Common myeloid progenitor, CD34-positive (primary cell): ENCODE results near the gene OR2T3.
"Not testable (repeated sequence)": the region's sequence is repeated elsewhere in the genome, so short reads cannot be mapped to it uniquely, and the experiment has no call there.

Source experiments
- CTCF ChIA-PET: fragments of 350-600 bp; sonication (Branson Sonifier 250); formaldehyde crosslinking; loops from one replicate; lab custom pipeline; 2021; ENCODE audit warnings: antibody characterized with exemption; lab: Charles Lee
- POLR2A ChIA-PET: fragments of 350-600 bp; sonication (Branson Sonifier 250); formaldehyde crosslinking; loops from one replicate; lab custom pipeline; 2021; ENCODE audit warnings: antibody characterized with exemption; lab: Charles Lee
- DNase-seq, 3 donors: peaks; one replicate each; pipeline versions ENCODE4 v3.0.0 to v3.0.0-alpha.2; 2013
- H3K27ac ChIP-seq, 2 experiments: 1 replicate in 1 of 2; 2 replicates in 1 of 2; pipeline ENCODE4 v1.7.0; 2013; ENCODE audit warnings: inconsistent platforms in 2 of 2, low read length in 2 of 2, mild to moderate bottlenecking in 2 of 2, low read depth in 1 of 2, moderate library complexity in 1 of 2; ENCODE audit not compliant: severe bottlenecking in 2 of 2, insufficient read depth in 1 of 2, poor library complexity in 1 of 2
- H3K27me3 ChIP-seq, 5 experiments: replicated peaks in 2 of 5; 1 replicate in 3 of 5; 2 replicates in 2 of 5; pipeline versions ENCODE4 v1.6.1 to v1.7.0; 2013; ENCODE audit warnings: low read length in 4 of 5, mild to moderate bottlenecking in 2 of 5, moderate library complexity in 2 of 5, inconsistent platforms in 1 of 5; ENCODE audit not compliant: insufficient read depth in 5 of 5, control insufficient read depth in 4 of 5
- H3K36me3 ChIP-seq, 4 experiments: 1 replicate in 2 of 4; 2 replicates in 2 of 4; pipeline versions ENCODE4 v1.6.1 to v1.7.0; 2013; ENCODE audit warnings: low read length in 3 of 4, control low read depth in 1 of 4, mild to moderate bottlenecking in 1 of 4; ENCODE audit not compliant: control insufficient read depth in 4 of 4, insufficient read depth in 4 of 4
- H3K4me1 ChIP-seq, 4 experiments: 1 replicate in 3 of 4; 2 replicates in 1 of 4; pipeline versions ENCODE4 v1.6.1 to v1.7.1; 2013; ENCODE audit warnings: low read length in 3 of 4, mild to moderate bottlenecking in 3 of 4, control low read depth in 1 of 4, inconsistent platforms in 1 of 4, moderate library complexity in 1 of 4; ENCODE audit not compliant: control insufficient read depth in 4 of 4, insufficient read depth in 4 of 4; ENCODE audit errors: control extremely low read depth in 1 of 4
- H3K4me3 ChIP-seq, 7 experiments: 1 replicate in 4 of 7; 2 replicates in 3 of 7; pipeline versions ENCODE4 v1.5.1 to v1.7.0; 2013; ENCODE audit warnings: mild to moderate bottlenecking in 7 of 7, low read length in 6 of 7, moderate library complexity in 6 of 7, inconsistent platforms in 2 of 7, low read depth in 2 of 7, control low read depth in 1 of 7; ENCODE audit not compliant: insufficient read depth in 4 of 7, control insufficient read depth in 1 of 7; ENCODE audit errors: extremely low read depth in 1 of 7
- H3K9me3 ChIP-seq, 5 experiments: 1 replicate in 4 of 5; 2 replicates in 1 of 5; pipeline versions ENCODE4 v1.6.1 to v1.7.1; 2013; ENCODE audit warnings: low read length in 4 of 5, mild to moderate bottlenecking in 2 of 5, inconsistent platforms in 1 of 5, low read depth in 1 of 5, moderate library complexity in 1 of 5; ENCODE audit not compliant: control insufficient read depth in 4 of 5, insufficient read depth in 2 of 5; ENCODE audit errors: control extremely low read depth in 1 of 5
- WGBS: methylation state at CpG from one replicate; pipeline ENCODE4 v1.1.5; 2013; ENCODE audit not compliant: insufficient coverage; 5-methylcytosine and 5-hydroxymethylcytosine counted together

Gene OR2T3

GRCh38 chr1:248449821-248450465, 23.2 kb upstream of the OR2T3 start:
- DNase-seq, H3K27ac ChIP-seq, H3K4me1 ChIP-seq, H3K4me3 ChIP-seq, H3K36me3 ChIP-seq, CTCF ChIA-PET, H3K27me3 ChIP-seq, H3K9me3 ChIP-seq, POLR2A ChIA-PET: not testable (repeated sequence)
- no CpG with 5 or more reads among the region's 6 CpGs for WGBS

- H3K4me1 ChIP-seq, H3K27ac ChIP-seq, POLR2A ChIA-PET, H3K4me3 ChIP-seq, H3K27me3 ChIP-seq, DNase-seq, H3K36me3 ChIP-seq, H3K9me3 ChIP-seq, CTCF ChIA-PET: not testable (repeated sequence)
- no CpG with 5 or more reads among the region's 5 CpGs for WGBS
These were observed 22.5 kb upstream of the OR2T3 start for GRCh38 chr1:248450466-248451145.

DNA sequence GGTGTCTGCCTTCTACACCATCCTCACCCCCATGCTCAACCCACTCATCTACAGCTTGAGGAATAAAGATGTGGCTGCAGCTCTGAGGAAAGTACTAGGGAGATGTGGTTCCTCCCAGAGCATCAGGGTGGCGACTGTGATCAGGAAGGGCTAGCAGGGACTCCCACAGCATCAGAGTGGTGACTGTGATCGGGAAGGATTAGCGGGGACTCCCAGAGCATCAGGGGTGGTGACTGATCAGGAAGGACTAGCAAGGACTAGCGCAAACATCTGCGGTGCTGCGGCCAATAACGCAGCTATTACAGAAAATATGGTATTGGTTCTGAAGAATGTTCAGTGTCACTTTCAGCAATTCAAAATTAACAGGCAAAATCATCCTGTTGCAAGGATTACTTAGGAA, 19.5 kb upstream of the OR2T3 start:
- 100% methylated on average over 2 of the region's 7 CpGs for WGBS
- H3K4me1 ChIP-seq, DNase-seq, H3K27ac ChIP-seq, H3K36me3 ChIP-seq, POLR2A ChIA-PET, H3K9me3 ChIP-seq, CTCF ChIA-PET, H3K27me3 ChIP-seq, H3K4me3 ChIP-seq: not testable (repeated sequence)

DNA sequence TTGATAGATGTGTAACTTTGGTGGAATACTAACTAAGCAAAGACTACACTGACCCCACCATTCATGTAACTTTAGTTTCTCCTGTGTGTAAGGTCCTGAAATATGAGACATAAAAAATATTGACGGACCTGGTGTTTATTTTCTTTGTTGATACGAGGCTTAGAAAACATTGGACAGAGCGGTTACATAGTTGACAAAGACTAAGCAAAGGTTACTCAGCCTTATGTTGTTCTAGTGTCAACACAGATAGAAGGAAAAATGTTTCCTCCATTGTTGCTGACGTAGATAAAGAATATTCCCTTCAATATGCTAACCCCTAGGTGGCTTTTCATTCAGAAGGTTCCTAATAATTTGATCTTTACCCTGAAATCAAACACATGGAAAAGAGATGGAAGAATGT, 18.1 kb upstream of the OR2T3 start:
- H3K27me3 ChIP-seq, H3K4me1 ChIP-seq, H3K36me3 ChIP-seq, DNase-seq, H3K9me3 ChIP-seq, CTCF ChIA-PET, H3K4me3 ChIP-seq, POLR2A ChIA-PET, H3K27ac ChIP-seq: not testable (repeated sequence)
- WGBS = no CpG with 5 or more reads among the region's 4 CpGs

DNA sequence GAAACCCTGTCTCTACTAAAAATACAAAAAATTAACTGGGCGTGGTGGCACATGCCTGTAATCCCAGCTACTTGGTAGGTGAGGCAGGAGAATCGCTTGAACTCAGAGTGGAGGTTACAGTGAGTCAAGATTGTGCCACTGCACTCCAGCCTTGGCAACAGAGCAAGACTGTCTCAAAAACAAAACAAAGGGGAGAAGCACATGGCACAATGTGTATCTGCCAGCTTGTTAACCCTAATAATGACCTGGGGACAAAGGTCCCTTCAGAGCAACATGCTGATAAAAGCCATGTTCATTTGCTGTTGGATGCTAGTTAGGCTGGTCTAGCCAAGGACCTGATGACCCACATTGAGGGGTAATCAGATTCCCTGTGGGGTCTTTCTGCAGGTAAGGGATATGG, 16.5 kb upstream of the OR2T3 start:
- H3K4me3 ChIP-seq, H3K9me3 ChIP-seq, DNase-seq, CTCF ChIA-PET, H3K27me3 ChIP-seq, POLR2A ChIA-PET, H3K27ac ChIP-seq, H3K36me3 ChIP-seq, H3K4me1 ChIP-seq: not testable (repeated sequence)
- WGBS = no CpG with 5 or more reads among the region's 2 CpGs

DNA sequence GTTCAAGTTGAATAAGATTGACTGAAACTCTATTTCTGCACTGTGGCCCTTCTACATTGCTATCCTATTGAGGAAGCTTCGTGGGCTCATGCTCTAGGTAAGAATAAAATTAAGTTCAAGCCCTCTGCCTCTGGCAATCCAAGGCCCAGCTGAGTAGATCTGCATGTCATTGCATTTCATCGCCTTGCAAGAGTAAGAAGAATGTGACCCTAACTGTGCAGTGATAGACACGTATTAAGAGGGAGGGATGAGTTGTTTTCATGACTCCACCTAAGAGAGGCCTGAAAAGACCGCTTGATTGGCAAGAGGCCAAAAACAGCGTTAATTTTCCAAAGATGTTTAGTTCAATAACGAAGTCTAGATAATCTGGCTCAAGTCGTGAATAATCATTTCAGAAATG, 14.0 kb upstream of the OR2T3 start:
- H3K27me3 ChIP-seq, POLR2A ChIA-PET, H3K27ac ChIP-seq, H3K4me3 ChIP-seq, DNase-seq, H3K36me3 ChIP-seq, H3K9me3 ChIP-seq, CTCF ChIA-PET, H3K4me1 ChIP-seq: not testable (repeated sequence)
- 79% methylated on average over 4 of the region's 7 CpGs for WGBS

GRCh38 chr1:248471154-248471553, 2.0 kb upstream of the OR2T3 start:
- no peak for DNase-seq
- H3K9me3 ChIP-seq = no peaks in the 10 kb centered on the region
- H3K4me3 ChIP-seq = no peak overlapping the region
- H3K27ac ChIP-seq = no peak overlapping the region
- POLR2A ChIA-PET = no interaction called here
- no peaks in the 10 kb centered on the region for H3K27me3 ChIP-seq
- H3K36me3 ChIP-seq = no peaks in the 10 kb centered on the region
- WGBS = no CpG with 5 or more reads among the region's 4 CpGs
- no peaks in the 10 kb centered on the region for H3K4me1 ChIP-seq
- CTCF ChIA-PET = no interaction called here
